Measurements from ENCODE around the gene DHX34.
"Not testable (repeated sequence)": the region's sequence is repeated elsewhere in the genome, so short reads cannot be mapped to it uniquely, and the experiment has no call there.

DHX34 gene

DNA sequence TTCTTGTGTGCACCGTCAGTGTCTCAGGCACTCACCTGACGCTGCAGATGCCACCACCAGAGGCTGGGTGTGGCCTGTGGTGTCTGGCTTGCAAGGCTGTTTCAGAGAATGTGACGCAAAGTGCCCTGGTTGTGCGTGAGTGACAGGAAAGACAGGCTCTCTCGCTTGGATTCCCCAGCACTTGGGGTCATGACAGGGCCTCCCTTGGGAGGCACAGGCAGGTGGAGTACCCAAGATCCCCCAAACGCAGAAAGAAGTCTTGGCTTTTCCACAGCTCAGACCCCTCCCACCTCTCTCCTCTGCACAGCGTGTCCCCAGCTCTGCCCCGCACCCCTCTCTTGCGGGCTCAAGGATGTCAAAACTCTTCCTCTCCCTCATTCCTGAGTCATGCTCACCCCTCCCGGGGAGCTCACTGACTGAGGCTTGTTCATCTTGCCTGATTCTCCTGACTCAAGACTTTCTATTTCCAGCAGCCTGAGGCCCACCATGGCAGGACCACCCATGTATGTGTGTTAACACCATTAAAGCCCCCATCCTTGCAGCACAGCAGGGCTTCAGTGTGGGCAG lies 21.0 kb downstream of the DHX34 start:
- no peak for DNase-seq

- DNase-seq: no peak
Measured at GRCh38 chr19:47371261-47371660, 22.1 kb downstream of the DHX34 start.

DNA sequence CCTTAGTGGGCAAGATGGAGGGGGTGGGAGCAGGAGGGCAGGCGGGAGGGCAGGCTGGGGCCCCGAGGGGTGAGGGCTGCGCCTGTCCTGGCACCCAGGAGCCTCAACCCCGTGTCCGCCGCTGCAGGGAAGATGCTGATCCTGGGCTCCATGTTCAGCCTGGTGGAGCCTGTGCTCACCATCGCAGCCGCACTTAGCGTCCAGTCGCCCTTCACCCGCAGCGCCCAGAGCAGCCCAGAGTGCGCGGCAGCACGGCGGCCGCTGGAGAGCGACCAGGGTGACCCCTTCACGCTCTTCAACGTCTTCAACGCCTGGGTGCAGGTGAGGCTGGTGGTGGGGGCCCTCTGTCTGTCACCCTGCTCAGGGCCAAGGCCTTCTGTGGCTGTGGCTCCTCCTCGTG lies 23.5 kb downstream of the DHX34 start:
- DNase-seq: no peak

DNA sequence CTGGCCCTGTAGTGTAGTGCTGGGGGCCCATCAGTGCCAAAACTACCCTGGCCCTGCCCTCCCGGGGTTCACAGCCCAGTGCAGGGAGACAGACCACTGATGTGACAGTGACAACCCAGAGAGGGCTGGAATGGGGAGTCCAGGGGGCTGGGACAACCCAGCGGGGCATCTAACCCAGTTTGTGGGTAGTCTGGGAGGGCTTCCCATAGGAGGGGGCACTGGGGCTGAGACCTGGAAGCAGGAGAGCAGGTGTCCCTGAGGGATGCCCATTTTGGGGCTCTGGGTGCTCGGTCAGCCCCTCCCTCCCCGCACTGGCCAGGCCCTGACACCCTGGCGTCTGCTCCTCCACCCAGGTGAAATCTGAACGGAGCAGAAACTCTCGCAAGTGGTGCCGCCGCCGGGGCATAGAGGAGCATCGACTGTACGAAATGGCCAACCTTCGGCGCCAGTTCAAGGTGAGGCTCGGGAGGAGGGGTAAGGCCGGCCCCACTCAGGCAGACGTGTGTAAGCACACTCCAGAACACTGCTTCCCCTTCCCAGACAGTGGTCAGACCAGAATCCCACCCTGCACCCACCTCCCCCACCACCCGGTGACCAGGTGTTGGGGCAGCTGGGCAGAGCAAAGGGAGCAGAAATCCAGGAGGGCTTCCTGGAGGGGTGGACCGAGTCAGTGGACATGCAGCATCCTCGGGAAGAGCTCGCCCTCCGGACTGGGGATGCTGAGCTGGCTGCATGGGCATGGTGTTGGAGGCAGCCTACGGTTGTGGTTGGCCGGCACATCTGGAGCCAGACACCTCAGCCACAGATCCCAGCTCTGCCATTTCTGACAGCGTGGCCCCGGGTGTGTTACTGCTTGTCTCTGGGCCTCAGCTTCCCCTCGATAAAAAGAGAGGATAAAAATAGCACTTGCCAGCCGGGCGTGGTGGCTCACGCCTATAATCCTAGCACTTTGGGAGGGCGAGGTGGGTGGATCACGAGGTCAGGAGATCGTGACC lies 24.4 kb downstream of the DHX34 start:
- DNase-seq: no peak

- DNase-seq: no peak
Measured at GRCh38 chr19:47374876-47375693, 26.0 kb downstream of the DHX34 start.

DNA sequence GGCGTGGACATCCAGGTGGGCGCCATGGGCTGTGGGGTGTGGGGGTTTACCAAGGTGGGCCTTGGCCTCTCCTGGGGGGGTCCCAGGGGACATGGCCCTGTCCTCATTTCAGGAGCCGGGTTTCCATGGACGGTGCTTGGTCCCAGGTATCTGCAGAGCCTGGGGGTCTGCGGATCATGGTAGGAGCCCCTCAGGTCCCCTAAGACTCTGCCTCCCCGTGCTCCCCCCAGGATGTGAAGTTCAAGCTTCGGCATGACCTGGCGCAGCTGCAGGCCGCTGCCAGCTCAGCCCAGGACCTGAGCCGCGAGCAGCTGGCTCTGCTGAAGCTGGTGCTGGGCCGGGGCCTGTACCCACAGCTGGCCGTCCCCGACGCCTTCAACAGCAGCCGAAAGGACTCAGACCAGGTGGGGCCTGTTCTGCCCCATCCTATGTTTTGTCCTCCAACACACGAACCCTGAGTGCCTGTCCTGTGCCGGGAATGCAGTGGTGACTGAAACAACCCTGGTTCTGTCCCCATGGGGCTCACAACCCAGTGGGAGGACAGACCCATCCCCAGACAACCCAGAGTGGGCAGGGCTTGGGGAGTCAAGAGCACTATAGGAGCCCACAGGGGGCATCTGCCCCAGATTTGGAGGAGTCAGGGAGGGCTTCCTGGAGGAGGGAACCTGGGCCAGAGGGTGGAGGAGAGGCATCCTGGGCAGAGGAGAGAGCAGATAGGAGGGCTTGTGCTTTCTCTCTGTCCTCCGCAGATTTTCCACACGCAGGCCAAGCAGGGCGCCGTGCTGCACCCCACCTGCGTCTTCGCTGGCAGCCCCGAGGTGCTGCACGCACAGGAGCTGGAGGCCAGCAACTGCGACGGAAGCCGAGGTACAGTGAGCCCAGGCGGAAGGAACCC lies 26.8 kb downstream of the DHX34 start:
- DNase-seq: no peak

GRCh38 chr19:47376589-47377144 lies 27.6 kb downstream of the DHX34 start:
- no peak for DNase-seq

DNA sequence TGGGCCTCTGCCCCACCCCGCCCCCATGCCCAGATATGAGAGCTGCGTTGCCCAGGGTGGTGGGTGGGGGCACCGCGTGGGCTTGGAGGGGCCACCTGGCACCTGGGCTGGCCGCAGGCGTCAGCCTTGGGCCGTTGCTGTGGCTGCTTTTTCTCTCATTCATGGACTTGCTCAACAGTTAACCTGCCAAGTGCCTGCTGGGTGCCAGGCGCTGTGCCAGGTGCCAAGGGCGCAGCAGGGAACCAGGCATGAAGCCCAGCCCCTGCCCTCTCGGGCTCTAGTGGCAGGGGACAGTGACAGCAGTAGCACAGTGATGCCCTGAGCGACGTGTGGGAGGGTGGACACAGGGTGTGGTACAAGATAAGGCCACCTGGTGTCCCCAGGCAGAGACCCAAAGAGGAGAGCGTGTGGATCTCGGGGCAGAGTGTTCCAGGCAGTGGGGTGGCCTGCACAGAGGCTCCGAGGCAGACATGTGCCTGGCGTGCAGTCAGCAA lies 28.1 kb downstream of the DHX34 start:
- no peak for DNase-seq

- no peak for DNase-seq
Measured at GRCh38 chr19:47377801-47378200, 28.7 kb downstream of the DHX34 start.

GRCh38 chr19:47378246-47378645 lies 29.1 kb downstream of the DHX34 start:
- DNase-seq: no peak

DNA sequence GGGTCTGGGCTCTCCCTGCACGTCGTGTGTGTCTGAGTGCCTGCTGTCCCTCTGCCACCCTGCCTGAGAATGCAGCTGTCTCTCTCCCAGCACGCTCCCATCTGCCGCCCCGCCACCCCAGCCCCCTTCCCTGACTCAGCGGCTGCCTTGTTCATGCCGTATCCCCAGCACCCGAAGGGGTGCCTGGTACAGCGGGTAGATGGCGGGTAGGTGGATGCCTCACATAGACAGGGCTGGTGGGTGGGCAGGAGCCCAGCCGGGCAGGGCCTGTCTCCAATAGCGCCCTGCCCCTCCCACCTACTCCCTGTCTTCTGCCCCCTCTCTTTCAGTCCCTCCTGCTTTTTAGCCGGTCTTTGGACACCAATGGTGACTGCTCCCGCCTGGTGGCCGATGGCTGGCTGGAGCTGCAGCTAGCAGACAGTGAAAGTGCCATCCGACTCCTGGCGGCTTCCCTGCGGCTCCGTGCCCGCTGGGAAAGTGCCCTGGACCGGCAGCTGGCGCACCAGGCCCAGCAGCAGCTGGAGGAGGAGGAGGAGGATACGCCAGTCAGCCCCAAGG lies 30.3 kb downstream of the DHX34 start:
- no peak for DNase-seq

GRCh38 chr19:47380559-47380958 lies 31.4 kb downstream of the DHX34 start:
- no peak for DNase-seq

DNA sequence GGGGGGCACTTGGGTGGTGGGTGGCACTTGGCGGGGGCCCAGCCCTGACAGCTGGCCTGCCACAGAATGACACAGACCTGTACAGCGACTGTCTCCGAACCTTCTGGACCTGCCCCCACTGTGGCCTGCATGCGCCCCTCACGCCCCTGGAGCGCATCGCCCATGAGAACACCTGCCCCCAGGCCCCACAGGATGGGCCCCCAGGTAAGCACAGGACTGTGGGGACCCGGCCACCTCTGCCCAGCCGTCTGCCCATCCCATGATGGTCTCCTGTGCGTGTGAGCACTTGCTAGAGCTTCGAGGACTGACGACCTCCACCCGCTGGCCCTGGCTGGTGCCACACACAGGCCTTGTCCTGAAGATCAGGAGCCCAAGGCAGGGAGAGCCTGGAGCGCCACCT lies 32.0 kb downstream of the DHX34 start:
- no peak for DNase-seq

GRCh38 chr19:47381653-47382279 lies 32.7 kb downstream of the DHX34 start:
- DNase-seq: no peak

GRCh38 chr19:47383890-47384289 lies 34.8 kb downstream of the DHX34 start:
- DNase-seq: not testable (repeated sequence)

- DNase-seq: not testable (repeated sequence)
Measured at GRCh38 chr19:47384533-47384932, 35.4 kb downstream of the DHX34 start.

- not testable (repeated sequence) for DNase-seq
Measured at GRCh38 chr19:47386582-47386981, 37.5 kb downstream of the DHX34 start.

DNA sequence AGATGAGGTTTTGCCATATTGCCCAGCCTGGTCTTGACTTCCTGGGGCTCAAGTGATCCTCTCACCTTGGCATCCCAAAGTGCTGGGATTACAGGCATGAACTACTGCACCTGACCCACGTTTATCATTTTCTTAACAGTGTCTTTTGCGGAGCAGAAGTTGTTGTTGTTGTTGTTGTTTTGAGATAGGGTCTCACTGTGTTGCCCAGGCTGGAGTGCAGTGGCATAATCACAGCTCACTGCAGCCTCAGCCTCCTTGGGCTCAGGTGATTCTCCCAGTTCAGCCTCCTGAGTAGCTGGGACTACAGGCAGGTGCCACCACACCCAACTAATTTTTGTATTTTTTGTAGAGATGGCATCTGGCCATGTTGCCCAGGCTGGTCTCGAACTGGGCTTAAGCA lies 38.5 kb downstream of the DHX34 start:
- not testable (repeated sequence) for DNase-seq

- not testable (repeated sequence) for DNase-seq
Measured at GRCh38 chr19:47388721-47389120, 39.6 kb downstream of the DHX34 start.

DNA sequence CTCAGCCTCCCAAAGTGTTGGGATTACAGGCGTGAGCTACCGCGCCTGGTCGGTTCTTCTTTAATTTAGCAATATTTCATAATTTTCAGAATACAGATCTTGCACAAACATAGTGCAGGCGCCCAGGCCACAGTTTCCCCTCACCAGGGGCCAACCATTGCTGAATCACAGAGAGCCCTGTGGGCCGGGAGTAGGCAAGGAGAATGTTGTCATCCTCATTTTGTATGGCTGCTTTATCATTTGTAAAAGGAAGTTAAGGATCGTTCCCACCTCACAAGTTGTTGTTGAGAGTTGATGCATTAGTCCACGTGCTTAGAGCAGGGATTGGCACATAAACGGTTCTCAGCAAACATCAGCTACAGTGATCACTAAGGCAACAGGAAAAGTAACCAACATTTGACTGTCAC lies 40.0 kb downstream of the DHX34 start:
- DNase-seq: no peak
